Measurements from ENCODE around the gene DLX2. TPM values are rescaled to one million over a fixed set of nuclear protein-coding genes. Genes with fewer than 3 reads are reported as not detected.
A peak's percentile ranks its signal among the peaks of the same experiment; 100 is the strongest.

The DLX2 gene
- total and polyA plus RNA-seq, 2 of the 13 experiments (the other 11 are each of a cell fraction or from before 2014, with no cell fraction given): 0.07 to 0.15 TPM

DNA sequence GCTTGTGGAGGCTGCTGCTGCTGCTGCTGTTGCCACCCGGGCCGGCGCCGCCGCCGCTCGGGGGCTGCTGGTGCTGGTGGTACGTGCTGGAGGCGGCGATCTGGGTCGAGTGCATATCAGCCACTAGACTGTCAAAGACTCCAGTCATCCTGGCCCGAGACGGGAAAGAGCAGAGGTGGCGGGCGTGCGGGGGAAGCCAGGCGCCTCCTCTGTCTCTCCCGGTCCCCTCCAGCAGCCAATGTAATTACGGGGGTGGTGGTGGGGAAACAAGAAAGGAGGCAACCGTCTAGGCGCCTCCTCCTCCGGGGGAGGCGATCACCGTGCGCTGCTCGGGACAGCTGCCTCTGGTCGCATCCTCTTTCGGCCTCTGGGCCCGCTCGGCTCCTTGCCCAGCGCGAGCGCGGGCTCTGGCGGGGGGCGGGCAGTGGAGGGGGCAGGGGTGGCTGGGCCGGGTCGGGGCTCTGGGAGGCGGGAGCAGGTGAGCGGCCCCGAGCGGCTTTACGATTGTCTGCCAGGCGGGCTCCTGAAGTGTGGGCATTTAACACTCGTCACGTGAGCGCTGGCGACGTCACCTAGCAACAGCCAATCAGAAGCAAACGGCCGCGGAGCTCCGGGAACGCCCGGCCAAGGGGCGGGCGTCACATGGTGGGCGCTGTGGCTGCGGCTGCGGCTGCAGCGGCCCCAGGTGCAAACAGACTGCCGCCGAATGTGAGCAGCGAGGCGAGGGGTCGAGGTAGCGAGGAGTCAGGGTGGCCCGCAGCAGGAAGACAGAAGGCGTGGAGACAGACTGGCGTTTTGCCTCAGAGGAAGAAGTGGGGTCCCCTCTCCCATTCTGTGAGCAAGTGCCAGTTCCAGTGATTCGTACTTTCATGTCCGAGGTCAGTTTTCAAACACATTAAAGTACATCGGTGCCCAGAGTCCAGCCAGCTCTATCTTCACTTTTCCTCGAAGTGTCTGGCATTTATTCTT is at the start of gene DLX2 (continued):
- TF ChIP-seq, protein P1, sequence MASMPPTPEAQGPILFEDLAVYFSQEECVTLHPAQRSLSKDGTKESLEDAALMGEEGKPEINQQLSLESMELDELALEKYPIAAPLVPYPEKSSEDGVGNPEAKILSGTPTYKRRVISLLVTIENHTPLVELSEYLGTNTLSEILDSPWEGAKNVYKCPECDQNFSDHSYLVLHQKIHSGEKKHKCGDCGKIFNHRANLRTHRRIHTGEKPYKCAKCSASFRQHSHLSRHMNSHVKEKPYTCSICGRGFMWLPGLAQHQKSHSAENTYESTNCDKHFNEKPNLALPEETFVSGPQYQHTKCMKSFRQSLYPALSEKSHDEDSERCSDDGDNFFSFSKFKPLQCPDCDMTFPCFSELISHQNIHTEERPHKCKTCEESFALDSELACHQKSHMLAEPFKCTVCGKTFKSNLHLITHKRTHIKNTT (CRISPR knock-in tag; IDR thresholded peaks at IDR 0.05): no peak
- TF ChIP-seq ZNF687 (CRISPR knock-in tag; IDR thresholded peaks at IDR 0.05) (peak; percentile 95), CEBPG (CRISPR knock-in tag; IDR thresholded peaks at IDR 0.05) (no peak), REL (CRISPR knock-in tag; conservative IDR thresholded peaks at IDR 0.05) (0 out of 2 replicates have a peak, but pooled peaks have one; percentile 61), ZFY (CRISPR knock-in tag; IDR thresholded peaks at IDR 0.05) (peak; percentile 71), ZSCAN25 (CRISPR knock-in tag; IDR thresholded peaks at IDR 0.05) (no peak), ZBTB49 (CRISPR knock-in tag; IDR thresholded peaks at IDR 0.05; ENCODE audit: borderline replicate concordance) (no peak), ZNF564 (CRISPR knock-in tag; IDR thresholded peaks at IDR 0.05) (peak; percentile 92), RFX3 (CRISPR knock-in tag; IDR thresholded peaks at IDR 0.05) (peak; percentile 62), HBP1 (CRISPR knock-in tag; IDR thresholded peaks at IDR 0.05; ENCODE audit: low read depth) (peak; percentile 69; the same call in 1 of the 2 replicates), ZNF652 (CRISPR knock-in tag; IDR thresholded peaks at IDR 0.05; ENCODE audit: borderline replicate concordance, low read depth) (no peak), NFYB (CRISPR knock-in tag; IDR thresholded peaks at IDR 0.05) (peak; percentile 98), SP4 (CRISPR knock-in tag; IDR thresholded peaks at IDR 0.05) (peak; percentile 34; the same call in 1 of the 2 replicates), NR2F6 (IDR thresholded peaks at IDR 0.05) (no peak), NR2F6 (CRISPR knock-in tag; IDR thresholded peaks at IDR 0.05) (no peak; the same call in 1 of the 2 replicates), CEBPB (IDR thresholded peaks at IDR 0.05; ENCODE audit: borderline replicate concordance, low read depth, low read length) (no peak), BRD4 (CRISPR knock-in tag; IDR thresholded peaks at IDR 0.05) (0 out of 2 replicates have a peak, but pooled peaks have one; percentile 28), ZNF446 (CRISPR knock-in tag; IDR thresholded peaks at IDR 0.05) (peak; percentile 86; the same call in 1 of the 2 replicates), ADNP (CRISPR knock-in tag; IDR thresholded peaks at IDR 0.05) (no peak)
- TF ChIP-seq, protein P2, sequence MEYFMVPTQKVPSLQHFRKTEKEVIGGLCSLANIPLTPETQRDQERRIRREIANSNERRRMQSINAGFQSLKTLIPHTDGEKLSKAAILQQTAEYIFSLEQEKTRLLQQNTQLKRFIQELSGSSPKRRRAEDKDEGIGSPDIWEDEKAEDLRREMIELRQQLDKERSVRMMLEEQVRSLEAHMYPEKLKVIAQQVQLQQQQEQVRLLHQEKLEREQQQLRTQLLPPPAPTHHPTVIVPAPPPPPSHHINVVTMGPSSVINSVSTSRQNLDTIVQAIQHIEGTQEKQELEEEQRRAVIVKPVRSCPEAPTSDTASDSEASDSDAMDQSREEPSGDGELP (IDR thresholded peaks at IDR 0.05; ENCODE audit: borderline replicate concordance, low read depth): peak; percentile 41; the same call in 1 of the 2 replicates
